HG03457 (cell line): ENCODE results near the gene GLB1L2.

Source experiments
- ATAC-seq: cut with Tn5 transposase; IDR thresholded peaks from one replicate; pipeline ENCODE4 v1.9.1; 2021; ENCODE audit warnings: moderate number of reproducible peaks; ENCODE audit not compliant: unreplicated experiment

The GLB1L2 gene

DNA sequence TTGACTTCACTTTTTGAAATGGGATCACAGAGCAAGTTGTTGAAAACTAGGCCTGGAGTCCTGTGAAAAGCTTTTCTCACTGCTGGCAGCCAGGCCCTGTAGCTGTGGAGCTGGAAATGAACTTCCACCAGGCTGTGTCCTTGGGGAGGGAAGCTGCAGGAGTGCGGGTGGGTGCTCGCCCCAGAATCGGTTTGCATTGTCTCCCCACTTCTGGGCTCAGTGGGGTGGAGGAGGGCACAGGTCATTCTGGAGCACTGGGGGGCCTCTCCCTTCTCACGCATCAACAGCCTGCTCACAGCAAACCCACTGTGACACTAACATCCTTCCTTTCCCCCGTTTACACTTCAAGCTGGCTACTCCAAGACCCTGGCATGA is 15.2 kb downstream of the GLB1L2 start:
- ATAC-seq = no peak

DNA sequence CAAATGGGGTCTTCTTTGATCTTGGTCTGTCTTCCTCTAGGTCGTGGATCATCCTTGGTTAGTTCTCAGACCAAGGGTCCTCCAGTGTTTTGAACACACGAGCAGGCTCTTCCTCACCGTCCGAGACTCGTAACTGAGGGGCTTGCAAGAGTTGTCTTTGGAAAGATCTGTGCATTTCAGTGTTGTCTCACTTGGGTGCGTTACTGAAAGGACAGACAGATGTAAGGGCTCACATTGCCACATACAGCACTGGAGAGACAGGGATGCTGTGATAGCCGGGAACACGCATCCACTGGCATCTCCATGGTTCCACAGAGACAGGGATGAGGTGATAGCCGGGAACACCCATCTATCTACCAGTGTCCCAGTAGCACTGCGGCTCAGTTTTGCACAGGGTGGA is 15.7 kb downstream of the GLB1L2 start:
- ATAC-seq = no peak

DNA sequence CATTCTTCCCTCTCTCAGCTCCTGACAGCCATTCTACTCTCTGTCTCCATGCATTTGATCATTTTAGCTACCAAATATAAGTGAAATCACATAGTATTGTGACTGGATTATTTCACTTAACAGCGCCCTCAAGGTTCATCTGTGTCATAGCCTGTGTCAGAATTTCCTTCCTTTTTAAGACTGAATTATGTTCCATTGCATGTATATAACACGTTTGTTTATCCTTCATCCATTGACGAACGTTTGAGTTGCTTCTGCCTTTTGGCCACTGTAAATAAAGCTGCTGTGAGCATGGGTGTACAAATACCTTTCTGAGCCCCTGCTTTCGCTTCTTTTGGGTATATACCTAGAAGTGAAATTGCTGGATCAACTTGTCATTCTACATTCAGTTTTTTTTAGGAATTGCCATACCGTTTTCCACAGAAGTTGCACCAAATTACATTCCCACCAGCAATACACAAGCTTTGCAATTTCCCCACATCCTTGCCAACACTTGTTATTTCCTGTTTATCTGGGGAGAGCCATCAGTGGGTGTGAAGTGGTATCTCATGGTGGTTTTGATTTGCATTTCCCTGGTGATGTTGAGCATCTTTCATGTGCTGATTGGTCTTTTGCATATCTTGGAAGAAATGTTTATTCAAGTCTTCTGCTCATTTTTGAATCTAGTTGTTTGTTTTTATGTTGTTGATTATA is 17.5 kb downstream of the GLB1L2 start:
- ATAC-seq = no peak

- no peak for ATAC-seq
These were observed 18.1 kb downstream of the GLB1L2 start for GRCh38 chr11:134349802-134350355.

- ATAC-seq = no peak
These were observed 18.6 kb downstream of the GLB1L2 start for GRCh38 chr11:134350381-134350780.

DNA sequence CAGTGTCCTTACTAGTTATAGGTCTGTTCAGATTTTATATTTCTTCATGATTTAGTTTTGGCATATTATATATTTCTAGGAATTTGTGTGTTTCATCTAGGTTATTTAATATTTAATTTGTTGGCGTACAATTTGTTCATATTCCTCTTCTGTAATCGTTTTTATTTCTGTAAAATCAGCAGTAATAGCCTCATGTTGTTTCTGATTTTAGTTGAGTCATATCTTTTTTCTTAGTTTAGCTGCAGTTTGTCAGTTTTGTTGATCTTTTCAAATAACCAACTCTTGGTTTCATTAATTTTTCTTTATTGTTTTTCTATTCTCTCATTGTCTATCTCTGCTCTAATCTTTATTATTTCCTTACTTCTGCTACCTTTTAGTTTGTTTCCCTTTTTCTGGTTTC is 20.3 kb downstream of the GLB1L2 start:
- no peak for ATAC-seq

GRCh38 chr11:134355136-134355535 is 23.3 kb downstream of the GLB1L2 start:
- ATAC-seq = no peak

DNA sequence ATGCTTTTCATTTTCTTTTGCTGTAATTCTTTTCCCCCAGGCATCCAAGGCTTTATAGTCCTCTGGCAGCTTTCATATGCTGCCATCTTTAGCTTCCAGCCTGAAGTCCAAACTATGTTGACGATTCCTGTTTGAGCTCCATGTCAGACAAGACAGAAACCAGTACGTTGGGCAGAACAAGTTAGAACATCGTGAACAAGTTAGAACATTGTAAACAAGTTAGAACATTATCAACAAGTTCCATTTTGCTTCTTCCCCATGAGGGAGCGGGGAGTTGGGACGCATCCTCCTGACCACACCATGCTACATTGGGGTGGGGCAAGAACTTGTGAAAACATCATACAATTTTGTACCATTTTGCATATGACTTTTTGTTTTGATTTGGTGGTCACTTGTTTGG is 23.9 kb downstream of the GLB1L2 start:
- ATAC-seq = no peak

- no peak for ATAC-seq
These were observed 25.1 kb downstream of the GLB1L2 start for GRCh38 chr11:134356656-134357544.

GRCh38 chr11:134357545-134357839 is 25.7 kb downstream of the GLB1L2 start:
- no peak for ATAC-seq

DNA sequence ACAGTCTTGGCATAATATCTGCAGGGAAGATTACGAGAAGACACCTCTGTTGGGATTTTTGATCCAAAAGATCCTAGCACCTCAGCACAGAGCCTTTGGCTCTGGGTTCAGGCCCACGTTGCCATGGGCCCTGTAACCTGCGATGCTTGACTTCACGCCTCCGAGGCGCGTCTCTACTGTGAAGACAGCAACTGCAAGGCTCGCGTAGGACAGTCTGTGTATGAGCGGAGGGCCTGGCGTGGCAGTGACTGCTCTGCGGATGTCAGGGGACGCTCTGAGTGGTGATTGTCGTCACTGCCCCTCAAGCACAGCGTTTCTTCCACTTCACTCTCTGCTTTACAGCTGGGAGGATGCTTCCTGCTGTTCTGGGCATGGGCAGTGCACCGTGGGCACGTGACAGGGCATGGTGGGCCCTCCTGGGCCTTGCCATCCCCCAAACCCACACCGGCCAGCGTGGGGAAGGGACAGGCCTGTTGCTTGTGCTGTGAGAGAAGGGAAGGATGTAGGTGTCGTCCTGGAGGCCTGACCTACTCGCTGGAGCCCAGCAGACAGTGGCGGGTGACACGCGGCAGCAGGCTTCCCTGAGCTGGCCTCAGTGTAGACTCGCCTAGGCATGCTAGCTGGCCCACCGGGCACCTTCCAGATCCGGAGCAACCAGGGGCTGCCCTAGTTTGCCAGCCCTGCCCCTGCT is 26.5 kb downstream of the GLB1L2 start:
- no peak for ATAC-seq

DNA sequence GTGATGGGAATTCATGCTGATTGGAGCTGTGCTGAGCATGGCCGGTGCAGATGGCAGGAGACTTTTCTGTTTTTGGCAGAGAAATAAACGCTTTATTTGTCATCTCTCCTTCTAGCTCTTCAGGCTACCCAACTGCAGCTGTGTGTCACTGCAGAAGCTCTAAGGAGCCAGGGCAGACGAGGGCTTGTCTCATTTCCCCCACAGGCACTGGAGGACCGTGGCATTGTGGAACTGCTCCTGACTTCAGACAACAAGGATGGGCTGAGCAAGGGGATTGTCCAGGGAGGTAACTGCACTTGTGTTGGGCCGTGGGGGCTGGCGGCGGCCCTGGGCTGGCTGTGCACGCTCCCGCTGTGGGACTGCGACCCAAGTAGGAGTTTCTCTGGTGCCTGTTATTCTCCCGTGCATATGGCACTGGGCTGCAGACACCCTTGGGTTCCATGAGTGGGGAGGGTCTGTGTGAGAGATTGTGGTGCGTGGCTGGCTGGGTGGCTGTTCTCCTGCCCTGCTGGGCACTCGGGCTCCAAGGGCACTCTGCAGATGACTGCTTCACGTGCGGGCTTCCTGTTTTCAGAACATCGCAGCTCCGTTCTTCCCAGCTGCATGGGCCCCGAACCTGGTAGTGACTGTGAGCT is 27.2 kb downstream of the GLB1L2 start:
- no peak for ATAC-seq

DNA sequence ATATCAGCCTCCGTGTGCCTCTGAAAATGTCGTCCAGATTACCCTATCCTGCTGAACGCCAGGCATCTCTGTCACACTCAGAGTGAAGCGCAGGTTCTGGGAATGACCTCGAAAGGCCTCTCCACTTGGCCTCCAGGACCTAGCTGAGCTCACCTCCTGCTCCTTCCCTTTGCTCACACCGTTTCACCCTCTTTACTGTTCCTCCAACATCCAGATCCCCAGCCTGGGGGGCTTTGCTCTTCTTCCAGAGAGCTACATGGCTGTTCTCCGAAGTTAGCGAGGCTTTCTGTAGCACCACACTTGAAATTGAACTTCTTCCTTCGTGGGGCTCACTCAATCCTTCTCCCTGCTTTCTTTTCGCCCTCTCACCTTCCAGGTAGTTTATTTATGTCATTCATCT is 27.9 kb downstream of the GLB1L2 start:
- no peak for ATAC-seq

GRCh38 chr11:134360050-134360835 is 28.5 kb downstream of the GLB1L2 start:
- ATAC-seq = no peak

- ATAC-seq = no peak
These were observed 29.9 kb downstream of the GLB1L2 start for GRCh38 chr11:134361661-134362060.

DNA sequence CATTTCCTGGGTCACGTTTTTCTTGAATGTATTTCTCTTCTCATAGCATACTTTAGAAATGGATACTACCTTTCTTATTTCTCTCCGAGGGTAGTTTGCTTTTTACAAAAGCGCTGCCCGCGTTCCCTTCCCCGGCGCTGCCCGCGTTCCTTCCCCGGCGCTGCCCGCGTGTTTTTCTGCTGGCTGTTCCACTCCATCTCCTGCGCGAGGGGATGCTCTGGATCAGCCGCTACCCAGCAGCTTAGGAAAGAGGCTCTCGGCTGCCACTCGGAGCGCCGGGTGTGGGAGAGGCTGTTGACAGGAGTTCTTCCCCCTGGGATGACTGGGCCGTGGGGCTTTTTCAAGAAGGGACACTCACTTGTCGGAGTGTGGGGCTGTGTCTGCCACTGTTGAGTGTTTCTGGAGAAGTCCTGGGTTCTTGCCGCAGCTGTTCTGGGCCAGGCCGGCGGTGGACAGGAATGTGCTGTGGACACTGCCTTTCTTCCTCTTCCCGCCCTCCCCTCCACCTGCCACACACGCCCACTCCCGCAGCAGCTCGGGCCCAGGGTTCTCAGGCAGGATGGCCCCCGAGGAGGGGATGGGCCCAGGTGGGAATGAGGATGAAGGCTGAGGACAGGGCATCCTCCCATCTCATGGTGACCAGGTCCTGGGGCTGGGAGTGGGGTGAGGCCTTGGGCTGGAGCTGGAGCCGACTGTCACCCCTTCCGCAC is 30.6 kb downstream of the GLB1L2 start:
- ATAC-seq = no peak

DNA sequence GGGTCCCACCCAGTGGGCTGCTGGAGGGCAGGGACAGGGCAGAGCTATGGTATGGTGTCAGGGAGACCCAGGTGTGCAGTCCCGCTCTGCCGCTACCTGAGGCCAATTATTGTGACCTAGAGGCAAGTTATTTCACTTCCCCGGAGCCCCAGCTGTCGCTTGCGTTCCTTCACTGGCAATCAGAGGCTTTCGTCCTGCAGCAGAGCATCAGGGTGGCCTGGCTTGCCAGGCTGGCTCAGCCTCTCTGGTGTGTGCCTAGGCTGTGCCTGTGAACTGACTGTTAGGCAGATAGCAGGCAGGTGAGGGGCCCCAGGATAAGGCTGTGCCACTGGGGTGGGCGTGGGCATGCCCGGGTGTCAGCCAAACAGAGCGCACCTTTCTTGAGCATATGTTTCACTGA is 31.4 kb downstream of the GLB1L2 start:
- no peak for ATAC-seq

DNA sequence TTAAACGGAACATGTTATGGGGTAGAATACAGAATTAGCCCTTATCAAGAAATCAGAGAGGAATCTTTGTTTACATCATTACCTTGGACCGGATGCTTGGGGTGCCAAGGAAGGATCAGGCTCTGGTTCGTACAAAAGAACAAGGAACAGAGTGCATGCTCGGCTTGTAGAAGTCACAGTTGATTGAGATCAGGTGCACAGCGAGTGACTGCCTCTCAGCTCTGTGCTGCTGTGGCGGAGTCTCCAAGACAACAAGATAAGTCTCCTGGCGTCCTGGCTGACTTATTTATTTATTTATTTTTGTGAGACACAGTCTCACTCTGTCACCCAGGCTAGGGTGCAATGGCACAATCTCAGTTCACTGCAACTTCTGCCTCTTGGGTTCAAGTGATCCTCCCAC is 31.8 kb downstream of the GLB1L2 start:
- no peak for ATAC-seq

GRCh38 chr11:134364261-134364660 is 32.5 kb downstream of the GLB1L2 start:
- ATAC-seq = no peak
